Measurements from ENCODE around the gene TAAR5.

DNA sequence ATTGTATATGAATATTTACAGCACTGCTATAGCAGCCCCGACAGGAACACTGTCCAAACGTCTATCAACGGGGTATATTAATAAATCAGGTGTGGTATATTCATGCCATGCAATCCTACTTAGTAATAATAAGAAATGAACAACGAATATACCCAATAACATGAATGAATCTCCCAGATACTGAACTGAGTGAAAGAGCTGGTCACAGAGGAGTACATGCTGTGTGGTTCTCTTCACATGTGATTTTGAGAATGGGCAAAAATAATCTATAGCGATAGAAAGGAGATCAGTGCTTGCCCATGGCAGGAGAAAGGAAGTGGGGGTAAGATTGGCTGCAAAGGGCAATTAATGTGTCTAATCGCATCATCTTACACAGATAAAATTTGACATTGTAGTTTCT lies 23.1 kb downstream of the TAAR5 start:
- TF ChIP-seq, protein P1, sequence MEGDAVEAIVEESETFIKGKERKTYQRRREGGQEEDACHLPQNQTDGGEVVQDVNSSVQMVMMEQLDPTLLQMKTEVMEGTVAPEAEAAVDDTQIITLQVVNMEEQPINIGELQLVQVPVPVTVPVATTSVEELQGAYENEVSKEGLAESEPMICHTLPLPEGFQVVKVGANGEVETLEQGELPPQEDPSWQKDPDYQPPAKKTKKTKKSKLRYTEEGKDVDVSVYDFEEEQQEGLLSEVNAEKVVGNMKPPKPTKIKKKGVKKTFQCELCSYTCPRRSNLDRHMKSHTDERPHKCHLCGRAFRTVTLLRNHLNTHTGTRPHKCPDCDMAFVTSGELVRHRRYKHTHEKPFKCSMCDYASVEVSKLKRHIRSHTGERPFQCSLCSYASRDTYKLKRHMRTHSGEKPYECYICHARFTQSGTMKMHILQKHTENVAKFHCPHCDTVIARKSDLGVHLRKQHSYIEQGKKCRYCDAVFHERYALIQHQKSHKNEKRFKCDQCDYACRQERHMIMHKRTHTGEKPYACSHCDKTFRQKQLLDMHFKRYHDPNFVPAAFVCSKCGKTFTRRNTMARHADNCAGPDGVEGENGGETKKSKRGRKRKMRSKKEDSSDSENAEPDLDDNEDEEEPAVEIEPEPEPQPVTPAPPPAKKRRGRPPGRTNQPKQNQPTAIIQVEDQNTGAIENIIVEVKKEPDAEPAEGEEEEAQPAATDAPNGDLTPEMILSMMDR (conservative IDR thresholded peaks at IDR 0.05 in 1 of 2, IDR thresholded peaks at IDR 0.05 in 1 of 2; ENCODE audit: low read depth in 1 of 2, low read length in 2 of 2): no peak
- no peak for TF ChIP-seq EZH2 (IDR thresholded peaks at IDR 0.05; ENCODE audit: low read length, missing control alignments)
